Upper lobe of right lung (tissue), 1 donor: ENCODE measurements around the gene RAPGEFL1. TPM values are rescaled to one million over a fixed set of nuclear protein-coding genes. Genes with fewer than 3 reads are reported as not detected.

Experiments used
- ATAC-seq: fragments of 200-7000 bp; cut with Tn5 transposase; one replicate; pipeline ENCODE4 v1.9.1; 2020; ENCODE audit warnings: mild to moderate bottlenecking, moderate library complexity
- DNase-seq: peaks from one replicate; pipeline ENCODE4 v3.0.0-alpha.2; 2020
- H3K27ac ChIP-seq: fragments of 200-600 bp; one replicate; pipeline ENCODE4 v1.8.0; 2022
- H3K27me3 ChIP-seq: fragments of 200-600 bp; one replicate; pipeline ENCODE4 v1.8.0; 2022; ENCODE audit warnings: mild to moderate bottlenecking
- H3K36me3 ChIP-seq: fragments of 200-600 bp; one replicate; pipeline ENCODE4 v1.8.0; 2022
- H3K4me1 ChIP-seq: fragments of 200-600 bp; one replicate; pipeline ENCODE4 v1.8.0; 2022
- H3K4me3 ChIP-seq: fragments of 200-600 bp; one replicate; pipeline ENCODE4 v1.8.0; 2022; ENCODE audit warnings: mild to moderate bottlenecking
- H3K9me3 ChIP-seq: fragments of 200-600 bp; one replicate; pipeline ENCODE4 v1.8.0; 2022
- CTCF ChIP-seq: fragments of 200-600 bp; IDR thresholded peaks from one replicate; pipeline ENCODE4 v1.8.0; 2022; ENCODE audit warnings: antibody characterized with exemption
- intact Hi-C: fragments of 100-400 bp; cut with DNase I; formaldehyde crosslinking; loops from one replicate; pipeline ENCODE4 v1.11.0; 2022
- total RNA-seq: library from RNA; stranded (reverse); fragmentation: NEBNext Ultra II Directional; extraction: Animal tissue kit (Norgen Biotek cat#: 25700); gene quantifications from one replicate; pipeline ENCODE4 v1.2.1, GENCODE V29; 2021
- donor health status: DM: no; HTN: yes; CAD: no; lungs with severe emphysema.

RAPGEFL1 gene
- total RNA-seq, 1 donor from 2014 or later = 10.2 TPM

GRCh38 chr17:40153603-40154236 is 23.6 kb upstream of the RAPGEFL1 start:
- intact Hi-C loops = no loop called here
- no peak for TF ChIP-seq CTCF
- no peaks in the 10 kb centered on the region for H3K9me3 ChIP-seq
- DNase-seq (no peak), ATAC-seq (peak; percentile 25)
- H3K4me3 ChIP-seq = no peak overlapping the region
- peaks cover 11% of the 10 kb centered on the region for H3K4me1 ChIP-seq
- no peak overlapping the region for H3K27ac ChIP-seq
- H3K27me3 ChIP-seq = no peaks in the 10 kb centered on the region
- peaks cover 68% of the 10 kb centered on the region for H3K36me3 ChIP-seq

GRCh38 chr17:40157973-40158372 is 19.3 kb upstream of the RAPGEFL1 start:
- Histone ChIP-seq H3K4me3 (no peak overlapping the region), H3K4me1 (peaks cover 11% of the 10 kb centered on the region), H3K27me3 (no peaks in the 10 kb centered on the region), H3K9me3 (no peaks in the 10 kb centered on the region), H3K27ac (peak overlapping the region; percentile 59), H3K36me3 (peaks cover 57% of the 10 kb centered on the region)
- intact Hi-C loops = no loop called here
- no peak for TF ChIP-seq CTCF
- no peak for DNase-seq
- peak; percentile 46 for ATAC-seq

GRCh38 chr17:40158438-40159013 is 18.7 kb upstream of the RAPGEFL1 start:
- no peaks in the 10 kb centered on the region for H3K27me3 ChIP-seq
- peaks cover 11% of the 10 kb centered on the region for H3K4me1 ChIP-seq
- intact Hi-C loops = no loop called here
- no peak for DNase-seq
- peak; percentile 62 for ATAC-seq
- H3K27ac ChIP-seq = peak overlapping the region; percentile 59
- peaks cover 57% of the 10 kb centered on the region for H3K36me3 ChIP-seq
- H3K9me3 ChIP-seq = no peaks in the 10 kb centered on the region
- no peak overlapping the region for H3K4me3 ChIP-seq
- no peak for TF ChIP-seq CTCF

- Histone ChIP-seq H3K27ac (no peak overlapping the region), H3K27me3 (no peaks in the 10 kb centered on the region)
These were observed 17.8 kb upstream of the RAPGEFL1 start for GRCh38 chr17:40159456-40159855.

GRCh38 chr17:40167685-40168261 is 9.5 kb upstream of the RAPGEFL1 start:
- no peak overlapping the region for H3K27ac ChIP-seq
- peak; percentile 40 for DNase-seq
- no peak for TF ChIP-seq CTCF
- no peaks in the 10 kb centered on the region for H3K4me1 ChIP-seq
- H3K9me3 ChIP-seq = no peaks in the 10 kb centered on the region
- no peak for ATAC-seq
- H3K27me3 ChIP-seq = no peaks in the 10 kb centered on the region
- no peak overlapping the region for H3K4me3 ChIP-seq
- H3K36me3 ChIP-seq = peaks cover 98% of the 10 kb centered on the region
- intact Hi-C loops = no loop called here

More at GRCh38 chr17:40159456-40159855, 17.8 kb upstream of the RAPGEFL1 start:
- intact Hi-C loops = no loop called here
- ATAC-seq (no peak), DNase-seq (peak; percentile 8)
- Histone ChIP-seq H3K9me3 (no peaks in the 10 kb centered on the region), H3K4me3 (no peak overlapping the region), H3K36me3 (peaks cover 57% of the 10 kb centered on the region), H3K4me1 (peaks cover 11% of the 10 kb centered on the region)
- no peak for TF ChIP-seq CTCF
